HEK293 (cell line): ENCODE results near the gene ST7.

Experiments used
- CTCF ChIA-PET: fragments of 350-600 bp; formaldehyde crosslinking; extraction: SDS; loops from one replicate; lab custom pipeline; 2021; ENCODE audit warnings: antibody characterized with exemption; lab: Yijun Ruan, JAX
- POLR2A ChIA-PET: fragments of 300-600 bp; formaldehyde crosslinking; extraction: SDS; loops from one replicate; lab custom pipeline; 2020; ENCODE audit warnings: antibody characterized with exemption, inconsistent platforms; lab: Yijun Ruan, JAX
- H3K27ac ChIP-seq: fragments of 200-500 bp; sonication (Bioruptor generic); 2 replicates; pipeline ENCODE4 v1.5.1; 2014; ENCODE audit warnings: low read depth, low read length, control low read depth, inconsistent platforms; ENCODE audit errors: extremely low read depth
- H3K36me3 ChIP-seq, 2 experiments: fragments of 200-500 bp in 1 of 2; sonication (Bioruptor generic) in 1 of 2; 1 replicate in 1 of 2; 2 replicates in 1 of 2; pipeline ENCODE4 v1.5.1; 2014 to 2017; ENCODE audit warnings: inconsistent platforms in 2 of 2, low read length in 2 of 2; ENCODE audit not compliant: control insufficient read depth in 2 of 2, insufficient read depth in 1 of 2
- H3K4me1 ChIP-seq: fragments of 200-500 bp; sonication (Bioruptor generic); 2 replicates; pipeline ENCODE4 v1.5.1; 2014; ENCODE audit warnings: mild to moderate bottlenecking, low read length, inconsistent platforms; ENCODE audit not compliant: control insufficient read depth, insufficient read depth
- H3K4me3 ChIP-seq: 2 replicates; pipeline ENCODE4 v1.5.1; 2011; ENCODE audit warnings: low read depth, mild to moderate bottlenecking, control low read depth, low read length, moderate library complexity
- H3K9me3 ChIP-seq: fragments of 200-500 bp; sonication (Bioruptor generic); 2 replicates; pipeline ENCODE4 v1.5.1; 2014; ENCODE audit warnings: low read depth, low read length, inconsistent platforms; ENCODE audit not compliant: control insufficient read depth, insufficient read depth
- GLIS2 ChIP-seq: fragments of 450-650 bp; formaldehyde crosslinking; IDR thresholded peaks from 2 replicates; pipeline ENCODE4 v1.5.1; 2016; ENCODE audit warnings: missing biosample characterization, missing genetic modification characterization
- IKZF3 ChIP-seq: fragments of 450-650 bp; IDR thresholded peaks from 2 replicates; pipeline ENCODE4 v1.5.0; 2018; ENCODE audit warnings: missing biosample characterization, mild to moderate bottlenecking, missing genetic modification characterization, moderate library complexity
- MYNN ChIP-seq: fragments of 450-650 bp; formaldehyde crosslinking; IDR thresholded peaks from 2 replicates; pipeline ENCODE4 v1.5.1; 2016; ENCODE audit warnings: missing biosample characterization, missing genetic modification characterization, borderline replicate concordance
- ZBTB20 ChIP-seq: fragments of 450-650 bp; formaldehyde crosslinking; IDR thresholded peaks from 2 replicates; pipeline ENCODE4 v1.5.1; 2016; ENCODE audit warnings: missing biosample characterization, missing genetic modification characterization
- ZBTB21 ChIP-seq: fragments of 450-650 bp; formaldehyde crosslinking; IDR thresholded peaks from 2 replicates; pipeline ENCODE4 v1.5.1; 2017; ENCODE audit warnings: missing biosample characterization, missing genetic modification characterization
- ZNF112 ChIP-seq: fragments of 450-650 bp; formaldehyde crosslinking; IDR thresholded peaks from 2 replicates; pipeline ENCODE4 v1.5.0; 2017; ENCODE audit warnings: missing biosample characterization, missing genetic modification characterization
- ZNF133 ChIP-seq: fragments of 450-650 bp; formaldehyde crosslinking; IDR thresholded peaks from 2 replicates; pipeline ENCODE4 v1.5.1; 2016; ENCODE audit warnings: missing biosample characterization, missing genetic modification characterization
- ZNF157 ChIP-seq: fragments of 450-650 bp; formaldehyde crosslinking; IDR thresholded peaks from 2 replicates; pipeline ENCODE4 v1.5.1; 2016; ENCODE audit warnings: missing biosample characterization, missing genetic modification characterization
- ZNF2 ChIP-seq: fragments of 450-650 bp; formaldehyde crosslinking; IDR thresholded peaks from 2 replicates; pipeline ENCODE4 v1.5.1; 2016; ENCODE audit warnings: missing biosample characterization, missing genetic modification characterization
- ZNF24 ChIP-seq: fragments of 450-650 bp; formaldehyde crosslinking; IDR thresholded peaks from 2 replicates; pipeline ENCODE4 v1.5.1; 2016; ENCODE audit warnings: missing biosample characterization, missing genetic modification characterization
- ZNF292 ChIP-seq: fragments of 450-650 bp; formaldehyde crosslinking; IDR thresholded peaks from 2 replicates; pipeline ENCODE4 v1.5.1; 2016; ENCODE audit warnings: low read depth, missing biosample characterization, missing genetic modification characterization, borderline replicate concordance
- ZNF488 ChIP-seq: fragments of 450-650 bp; formaldehyde crosslinking; IDR thresholded peaks from 2 replicates; pipeline ENCODE4 v1.5.1; 2016; ENCODE audit warnings: missing biosample characterization, missing genetic modification characterization
- ZNF561 ChIP-seq: fragments of 450-650 bp; IDR thresholded peaks from 2 replicates; pipeline ENCODE4 v1.5.1; 2018; ENCODE audit warnings: missing biosample characterization, missing genetic modification characterization, borderline replicate concordance
- ZNF571 ChIP-seq: fragments of 450-650 bp; formaldehyde crosslinking; IDR thresholded peaks from 2 replicates; pipeline ENCODE4 v1.5.0; 2017; ENCODE audit warnings: missing biosample characterization, missing genetic modification characterization
- ZNF623 ChIP-seq: fragments of 450-650 bp; formaldehyde crosslinking; IDR thresholded peaks from 2 replicates; pipeline ENCODE4 v1.5.1; 2016; ENCODE audit warnings: missing biosample characterization, missing genetic modification characterization
- ZNF660 ChIP-seq: fragments of 450-650 bp; IDR thresholded peaks from 2 replicates; pipeline ENCODE4 v1.5.1; 2018; ENCODE audit warnings: missing biosample characterization, mild to moderate bottlenecking, missing genetic modification characterization
- ZNF76 ChIP-seq: fragments of 450-650 bp; formaldehyde crosslinking; IDR thresholded peaks from 2 replicates; pipeline ENCODE4; 2016; ENCODE audit warnings: low read depth, missing biosample characterization, missing genetic modification characterization, borderline replicate concordance
- ZNF837 ChIP-seq: fragments of 450-650 bp; formaldehyde crosslinking; IDR thresholded peaks from 2 replicates; pipeline ENCODE4 v1.5.1; 2016; ENCODE audit warnings: missing biosample characterization, missing genetic modification characterization
- TF ChIP-seq, protein P1 (sequence below): fragments of 450-650 bp; formaldehyde crosslinking; IDR thresholded peaks from 2 replicates; pipeline ENCODE4 v1.5.1; 2016; ENCODE audit warnings: missing biosample characterization, missing genetic modification characterization
- TF ChIP-seq, protein P2 (sequence below): fragments of 450-650 bp; formaldehyde crosslinking; IDR thresholded peaks from 2 replicates; pipeline ENCODE4 v1.5.1; 2016; ENCODE audit warnings: missing biosample characterization, missing genetic modification characterization
- TF ChIP-seq, protein P3 (sequence below): fragments of 450-650 bp; formaldehyde crosslinking; IDR thresholded peaks from 2 replicates; pipeline ENCODE4 v1.5.1; 2016; ENCODE audit warnings: missing biosample characterization, missing genetic modification characterization, borderline replicate concordance

The ST7 gene

DNA sequence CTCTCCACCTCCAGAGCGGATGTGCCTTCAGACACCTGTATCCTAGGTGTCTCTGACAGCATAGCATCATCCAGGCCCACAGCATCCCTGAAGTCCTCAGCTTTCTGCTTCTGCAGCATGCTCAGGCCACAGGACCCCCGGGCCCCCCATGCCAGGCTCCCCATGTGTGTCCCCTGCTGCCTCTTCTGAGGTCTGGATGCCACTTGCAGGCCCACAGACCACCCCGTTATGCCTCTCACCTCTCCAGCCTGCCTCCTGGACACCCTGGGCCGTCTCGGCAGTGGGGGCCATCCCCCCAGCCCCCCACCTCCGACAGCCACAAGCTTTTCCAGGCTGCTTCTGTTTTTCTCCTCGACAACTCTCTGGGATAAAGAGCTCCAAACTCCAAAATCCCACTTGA is 285.2 kb downstream of the ST7 start (continued):
- TF ChIP-seq ZNF157 (no peak), ZNF76 (tag by site-specific recombination) (no peak), ZNF660 (tag by site-specific recombination) (no peak), ZNF837 (tag by site-specific recombination) (no peak), GLIS2 (tag by site-specific recombination) (no peak), IKZF3 (no peak), MYNN (tag by site-specific recombination) (no peak), ZBTB21 (tag by site-specific recombination) (no peak)
- TF ChIP-seq, protein P1, sequence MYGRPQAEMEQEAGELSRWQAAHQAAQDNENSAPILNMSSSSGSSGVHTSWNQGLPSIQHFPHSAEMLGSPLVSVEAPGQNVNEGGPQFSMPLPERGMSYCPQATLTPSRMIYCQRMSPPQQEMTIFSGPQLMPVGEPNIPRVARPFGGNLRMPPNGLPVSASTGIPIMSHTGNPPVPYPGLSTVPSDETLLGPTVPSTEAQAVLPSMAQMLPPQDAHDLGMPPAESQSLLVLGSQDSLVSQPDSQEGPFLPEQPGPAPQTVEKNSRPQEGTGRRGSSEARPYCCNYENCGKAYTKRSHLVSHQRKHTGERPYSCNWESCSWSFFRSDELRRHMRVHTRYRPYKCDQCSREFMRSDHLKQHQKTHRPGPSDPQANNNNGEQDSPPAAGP (tag by site-specific recombination) = no peak
- TF ChIP-seq, protein P2, sequence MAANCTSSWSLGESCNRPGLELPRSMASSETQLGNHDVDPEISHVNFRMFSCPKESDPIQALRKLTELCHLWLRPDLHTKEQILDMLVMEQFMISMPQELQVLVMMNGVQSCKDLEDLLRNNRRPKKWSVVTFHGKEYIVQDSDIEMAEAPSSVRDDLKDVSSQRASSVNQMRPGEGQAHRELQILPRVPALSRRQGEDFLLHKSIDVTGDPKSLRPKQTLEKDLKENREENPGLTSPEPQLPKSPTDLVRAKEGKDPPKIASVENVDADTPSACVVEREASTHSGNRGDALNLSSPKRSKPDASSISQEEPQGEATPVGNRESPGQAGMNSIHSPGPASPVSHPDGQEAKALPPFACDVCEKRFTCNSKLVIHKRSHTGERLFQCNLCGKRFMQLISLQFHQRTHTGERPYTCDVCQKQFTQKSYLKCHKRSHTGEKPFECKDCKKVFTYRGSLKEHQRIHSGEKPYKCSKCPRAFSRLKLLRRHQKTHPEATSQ (tag by site-specific recombination) = no peak
- TF ChIP-seq, all 188 proteins: peak for 0

- ChIA-PET CTCF (interaction anchor here (1.1 kb wide), 1 partner anchor 26 kb away, joined by 4 read pairs; no protein-coding TSS in a partner anchor), POLR2A (no interaction called here)
- no peaks in the 10 kb centered on the region for H3K4me1 ChIP-seq
- H3K36me3 ChIP-seq = no peaks in the 10 kb centered on the region
- no peak overlapping the region for H3K4me3 ChIP-seq
- TF ChIP-seq ZNF2 = no peak
- TF ChIP-seq ZNF133 = peak; percentile 54
- no peaks in the 10 kb centered on the region for H3K9me3 ChIP-seq
- no peak overlapping the region for H3K27ac ChIP-seq
Measured at GRCh38 chr7:117238937-117239336, 285.6 kb downstream of the ST7 start.

GRCh38 chr7:117241088-117241487 is 287.8 kb downstream of the ST7 start:
- Histone ChIP-seq H3K4me3 (no peak overlapping the region), H3K9me3 (no peaks in the 10 kb centered on the region), H3K4me1 (no peaks in the 10 kb centered on the region), H3K27ac (no peak overlapping the region), H3K36me3 (no peaks in the 10 kb centered on the region)
- ChIA-PET POLR2A (no interaction called here), CTCF (no interaction called here)
- TF ChIP-seq ZNF623 (tag by site-specific recombination) (no peak), ZNF488 (tag by site-specific recombination) (no peak), ZNF112 (tag by site-specific recombination) (no peak), ZNF571 (tag by site-specific recombination) (no peak), ZNF561 (tag by site-specific recombination) (no peak), ZNF24 (tag by site-specific recombination) (no peak), ZNF292 (tag by site-specific recombination) (no peak), ZBTB20 (no peak)
- TF ChIP-seq, protein P3, sequence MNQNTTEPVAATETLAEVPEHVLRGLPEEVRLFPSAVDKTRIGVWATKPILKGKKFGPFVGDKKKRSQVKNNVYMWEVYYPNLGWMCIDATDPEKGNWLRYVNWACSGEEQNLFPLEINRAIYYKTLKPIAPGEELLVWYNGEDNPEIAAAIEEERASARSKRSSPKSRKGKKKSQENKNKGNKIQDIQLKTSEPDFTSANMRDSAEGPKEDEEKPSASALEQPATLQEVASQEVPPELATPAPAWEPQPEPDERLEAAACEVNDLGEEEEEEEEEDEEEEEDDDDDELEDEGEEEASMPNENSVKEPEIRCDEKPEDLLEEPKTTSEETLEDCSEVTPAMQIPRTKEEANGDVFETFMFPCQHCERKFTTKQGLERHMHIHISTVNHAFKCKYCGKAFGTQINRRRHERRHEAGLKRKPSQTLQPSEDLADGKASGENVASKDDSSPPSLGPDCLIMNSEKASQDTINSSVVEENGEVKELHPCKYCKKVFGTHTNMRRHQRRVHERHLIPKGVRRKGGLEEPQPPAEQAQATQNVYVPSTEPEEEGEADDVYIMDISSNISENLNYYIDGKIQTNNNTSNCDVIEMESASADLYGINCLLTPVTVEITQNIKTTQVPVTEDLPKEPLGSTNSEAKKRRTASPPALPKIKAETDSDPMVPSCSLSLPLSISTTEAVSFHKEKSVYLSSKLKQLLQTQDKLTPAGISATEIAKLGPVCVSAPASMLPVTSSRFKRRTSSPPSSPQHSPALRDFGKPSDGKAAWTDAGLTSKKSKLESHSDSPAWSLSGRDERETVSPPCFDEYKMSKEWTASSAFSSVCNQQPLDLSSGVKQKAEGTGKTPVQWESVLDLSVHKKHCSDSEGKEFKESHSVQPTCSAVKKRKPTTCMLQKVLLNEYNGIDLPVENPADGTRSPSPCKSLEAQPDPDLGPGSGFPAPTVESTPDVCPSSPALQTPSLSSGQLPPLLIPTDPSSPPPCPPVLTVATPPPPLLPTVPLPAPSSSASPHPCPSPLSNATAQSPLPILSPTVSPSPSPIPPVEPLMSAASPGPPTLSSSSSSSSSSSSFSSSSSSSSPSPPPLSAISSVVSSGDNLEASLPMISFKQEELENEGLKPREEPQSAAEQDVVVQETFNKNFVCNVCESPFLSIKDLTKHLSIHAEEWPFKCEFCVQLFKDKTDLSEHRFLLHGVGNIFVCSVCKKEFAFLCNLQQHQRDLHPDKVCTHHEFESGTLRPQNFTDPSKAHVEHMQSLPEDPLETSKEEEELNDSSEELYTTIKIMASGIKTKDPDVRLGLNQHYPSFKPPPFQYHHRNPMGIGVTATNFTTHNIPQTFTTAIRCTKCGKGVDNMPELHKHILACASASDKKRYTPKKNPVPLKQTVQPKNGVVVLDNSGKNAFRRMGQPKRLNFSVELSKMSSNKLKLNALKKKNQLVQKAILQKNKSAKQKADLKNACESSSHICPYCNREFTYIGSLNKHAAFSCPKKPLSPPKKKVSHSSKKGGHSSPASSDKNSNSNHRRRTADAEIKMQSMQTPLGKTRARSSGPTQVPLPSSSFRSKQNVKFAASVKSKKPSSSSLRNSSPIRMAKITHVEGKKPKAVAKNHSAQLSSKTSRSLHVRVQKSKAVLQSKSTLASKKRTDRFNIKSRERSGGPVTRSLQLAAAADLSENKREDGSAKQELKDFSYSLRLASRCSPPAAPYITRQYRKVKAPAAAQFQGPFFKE (tag by site-specific recombination) = no peak
